ENCODE measurements around the gene SHMT1.
"Not testable (repeated sequence)": the region's sequence is repeated elsewhere in the genome, so short reads cannot be mapped to it uniquely, and the experiment has no call there.

The SHMT1 gene

GRCh38 chr17:18387583-18387982, 24.2 kb upstream of the SHMT1 start:
- H3K9ac ChIP-seq (ENCODE audit: low read depth, low read length); H3K36me3 ChIP-seq (ENCODE audit: control insufficient read depth, insufficient read depth, low read length); H3K27ac ChIP-seq (ENCODE audit: low read depth, low read length); H3K27me3 ChIP-seq (ENCODE audit: control insufficient read depth, insufficient read depth, low read length); H3K9me3 ChIP-seq (ENCODE audit: control insufficient read depth, insufficient read depth, low read length); H3K4me3 ChIP-seq (ENCODE audit: low read depth, low read length); H3K4me1 ChIP-seq (ENCODE audit: control insufficient read depth, insufficient read depth, low read length): not testable (repeated sequence)

GRCh38 chr17:18384271-18384670, 20.9 kb upstream of the SHMT1 start:
- not testable (repeated sequence) for H3K4me1 ChIP-seq (ENCODE audit: control insufficient read depth, insufficient read depth, low read length); H3K27me3 ChIP-seq (ENCODE audit: control insufficient read depth, insufficient read depth, low read length); H3K36me3 ChIP-seq (ENCODE audit: control insufficient read depth, insufficient read depth, low read length); H3K9ac ChIP-seq (ENCODE audit: low read depth, low read length); H3K27ac ChIP-seq (ENCODE audit: low read depth, low read length); H3K4me3 ChIP-seq (ENCODE audit: low read depth, low read length); H3K9me3 ChIP-seq (ENCODE audit: control insufficient read depth, insufficient read depth, low read length)

- H3K36me3 ChIP-seq (ENCODE audit: control insufficient read depth, insufficient read depth, low read length); H3K9me3 ChIP-seq (ENCODE audit: control insufficient read depth, insufficient read depth, low read length); H3K4me1 ChIP-seq (ENCODE audit: control insufficient read depth, insufficient read depth, low read length); H3K27ac ChIP-seq (ENCODE audit: low read depth, low read length); H3K9ac ChIP-seq (ENCODE audit: low read depth, low read length); H3K27me3 ChIP-seq (ENCODE audit: control insufficient read depth, insufficient read depth, low read length); H3K4me3 ChIP-seq (ENCODE audit: low read depth, low read length): not testable (repeated sequence)
These were observed 19.7 kb upstream of the SHMT1 start for GRCh38 chr17:18383079-18383481.

- Histone ChIP-seq H3K4me3 (ENCODE audit: low read depth, low read length) (no peak overlapping the region), H3K27ac (ENCODE audit: low read depth, low read length) (no peak overlapping the region), H3K9ac (ENCODE audit: low read depth, low read length) (no peak overlapping the region), H3K36me3 (ENCODE audit: control insufficient read depth, insufficient read depth, low read length) (no peaks in the 10 kb centered on the region), H3K9me3 (ENCODE audit: control insufficient read depth, insufficient read depth, low read length) (no peaks in the 10 kb centered on the region), H3K27me3 (ENCODE audit: control insufficient read depth, insufficient read depth, low read length) (no peaks in the 10 kb centered on the region), H3K4me1 (ENCODE audit: control insufficient read depth, insufficient read depth, low read length) (no peaks in the 10 kb centered on the region)
These were observed 19.2 kb upstream of the SHMT1 start for GRCh38 chr17:18382441-18383078.

GRCh38 chr17:18381953-18382245, 18.5 kb upstream of the SHMT1 start:
- Histone ChIP-seq H3K9me3 (ENCODE audit: control insufficient read depth, insufficient read depth, low read length) (no peaks in the 10 kb centered on the region), H3K27me3 (ENCODE audit: control insufficient read depth, insufficient read depth, low read length) (no peaks in the 10 kb centered on the region), H3K4me1 (ENCODE audit: control insufficient read depth, insufficient read depth, low read length) (no peaks in the 10 kb centered on the region), H3K4me3 (ENCODE audit: low read depth, low read length) (no peak overlapping the region), H3K27ac (ENCODE audit: low read depth, low read length) (no peak overlapping the region), H3K9ac (ENCODE audit: low read depth, low read length) (no peak overlapping the region), H3K36me3 (ENCODE audit: control insufficient read depth, insufficient read depth, low read length) (no peaks in the 10 kb centered on the region)

- H3K4me1 ChIP-seq (ENCODE audit: control insufficient read depth, insufficient read depth, low read length) = no peaks in the 10 kb centered on the region
- no peak overlapping the region for H3K9ac ChIP-seq (ENCODE audit: low read depth, low read length)
- H3K27me3 ChIP-seq (ENCODE audit: control insufficient read depth, insufficient read depth, low read length) = no peaks in the 10 kb centered on the region
- no peaks in the 10 kb centered on the region for H3K9me3 ChIP-seq (ENCODE audit: control insufficient read depth, insufficient read depth, low read length)
- H3K27ac ChIP-seq (ENCODE audit: low read depth, low read length) = no peak overlapping the region
- no peak overlapping the region for H3K4me3 ChIP-seq (ENCODE audit: low read depth, low read length)
- H3K36me3 ChIP-seq (ENCODE audit: control insufficient read depth, insufficient read depth, low read length) = no peaks in the 10 kb centered on the region
These were observed 18.0 kb upstream of the SHMT1 start for GRCh38 chr17:18381158-18381952.

DNA sequence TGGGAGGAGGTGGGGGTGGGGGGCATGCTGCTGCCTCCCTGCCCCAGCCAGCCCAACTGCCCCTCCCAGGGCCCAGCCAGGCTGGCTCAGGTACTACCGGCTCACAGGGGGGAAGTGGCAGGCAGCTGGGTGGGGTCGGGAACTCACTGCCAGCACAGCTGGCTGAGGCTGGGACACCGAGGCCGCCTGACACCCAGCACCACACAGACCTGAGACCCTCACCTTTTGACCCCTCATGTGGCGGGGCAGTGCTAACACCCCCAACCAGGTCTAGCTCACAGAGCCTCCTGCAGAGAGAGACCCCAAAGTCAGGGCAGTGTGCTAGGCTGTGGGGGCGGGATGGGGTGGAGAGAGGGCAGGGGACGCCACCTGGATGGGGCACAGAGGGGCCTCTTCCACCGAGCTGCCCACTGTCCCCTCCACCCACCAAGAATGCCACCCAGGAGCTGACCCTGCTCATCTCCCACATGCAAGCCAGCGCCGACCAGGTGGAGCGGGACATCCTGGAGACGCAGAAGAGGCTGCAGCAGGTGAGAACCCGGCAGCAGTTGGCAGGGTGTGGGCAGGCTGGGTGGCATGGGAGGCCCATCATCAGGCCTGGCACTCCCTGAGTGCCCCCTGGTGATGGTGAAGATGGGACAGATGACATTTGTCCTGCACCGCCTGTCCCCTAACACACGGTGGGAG, 17.3 kb upstream of the SHMT1 start:
- no peaks in the 10 kb centered on the region for H3K27me3 ChIP-seq (ENCODE audit: control insufficient read depth, insufficient read depth, low read length)
- H3K4me3 ChIP-seq (ENCODE audit: low read depth, low read length) = no peak overlapping the region
- no peak overlapping the region for H3K27ac ChIP-seq (ENCODE audit: low read depth, low read length)
- no peaks in the 10 kb centered on the region for H3K4me1 ChIP-seq (ENCODE audit: control insufficient read depth, insufficient read depth, low read length)
- no peaks in the 10 kb centered on the region for H3K36me3 ChIP-seq (ENCODE audit: control insufficient read depth, insufficient read depth, low read length)
- H3K9ac ChIP-seq (ENCODE audit: low read depth, low read length) = no peak overlapping the region
- H3K9me3 ChIP-seq (ENCODE audit: control insufficient read depth, insufficient read depth, low read length) = no peaks in the 10 kb centered on the region

DNA sequence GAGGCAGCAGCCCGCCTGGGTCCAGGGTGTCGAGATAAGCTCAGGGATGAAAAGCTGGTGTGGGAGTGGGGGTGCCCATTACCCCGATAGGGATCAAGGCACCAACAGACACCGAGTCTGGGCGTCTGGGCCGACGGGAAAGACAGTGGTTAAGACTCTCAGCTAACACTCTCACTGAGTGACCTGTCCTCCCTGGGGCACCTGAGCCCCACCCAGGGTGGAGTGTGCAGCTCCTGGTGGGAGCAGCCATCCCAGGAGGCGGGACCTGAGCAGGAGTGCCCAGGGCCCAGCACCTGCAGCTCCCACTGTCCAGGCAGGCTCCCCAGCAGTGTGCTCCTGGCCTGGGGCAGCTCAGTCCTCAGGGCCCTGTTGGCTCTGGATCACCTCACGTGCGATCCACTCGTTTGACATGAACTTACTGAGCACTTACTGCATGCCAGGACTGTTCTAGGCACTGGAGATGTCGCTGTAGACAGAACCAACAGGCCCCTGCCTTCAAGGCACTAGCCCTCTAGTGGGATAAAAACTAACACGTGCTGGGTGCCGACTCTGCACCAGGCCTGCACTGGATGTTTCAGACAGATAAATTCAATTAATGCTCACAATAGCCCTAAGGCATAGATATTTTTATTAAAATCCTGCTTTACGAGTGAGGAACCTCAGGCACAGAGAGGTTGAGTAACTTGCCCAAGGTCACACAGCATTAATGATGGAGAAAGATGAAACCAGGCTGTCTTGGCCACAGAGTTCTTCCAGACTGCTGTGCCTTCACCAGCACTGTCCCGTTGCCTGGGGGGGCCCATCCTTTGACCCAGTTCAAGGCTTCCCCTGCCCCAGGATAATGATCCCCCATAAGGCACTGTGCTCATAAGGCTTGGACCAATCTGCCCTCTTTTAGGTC, 16.1 kb upstream of the SHMT1 start:
- Histone ChIP-seq H3K9ac (ENCODE audit: low read depth, low read length) (no peak overlapping the region), H3K36me3 (ENCODE audit: control insufficient read depth, insufficient read depth, low read length) (no peaks in the 10 kb centered on the region), H3K4me1 (ENCODE audit: control insufficient read depth, insufficient read depth, low read length) (no peaks in the 10 kb centered on the region), H3K9me3 (ENCODE audit: control insufficient read depth, insufficient read depth, low read length) (no peaks in the 10 kb centered on the region), H3K27me3 (ENCODE audit: control insufficient read depth, insufficient read depth, low read length) (no peaks in the 10 kb centered on the region), H3K27ac (ENCODE audit: low read depth, low read length) (no peak overlapping the region), H3K4me3 (ENCODE audit: low read depth, low read length) (no peak overlapping the region)

- H3K4me3 ChIP-seq (ENCODE audit: low read depth, low read length); H3K27ac ChIP-seq (ENCODE audit: low read depth, low read length); H3K27me3 ChIP-seq (ENCODE audit: control insufficient read depth, insufficient read depth, low read length); H3K9me3 ChIP-seq (ENCODE audit: control insufficient read depth, insufficient read depth, low read length); H3K9ac ChIP-seq (ENCODE audit: low read depth, low read length); H3K36me3 ChIP-seq (ENCODE audit: control insufficient read depth, insufficient read depth, low read length); H3K4me1 ChIP-seq (ENCODE audit: control insufficient read depth, insufficient read depth, low read length): not testable (repeated sequence)
These were observed 15.3 kb upstream of the SHMT1 start for GRCh38 chr17:18378614-18379013.

DNA sequence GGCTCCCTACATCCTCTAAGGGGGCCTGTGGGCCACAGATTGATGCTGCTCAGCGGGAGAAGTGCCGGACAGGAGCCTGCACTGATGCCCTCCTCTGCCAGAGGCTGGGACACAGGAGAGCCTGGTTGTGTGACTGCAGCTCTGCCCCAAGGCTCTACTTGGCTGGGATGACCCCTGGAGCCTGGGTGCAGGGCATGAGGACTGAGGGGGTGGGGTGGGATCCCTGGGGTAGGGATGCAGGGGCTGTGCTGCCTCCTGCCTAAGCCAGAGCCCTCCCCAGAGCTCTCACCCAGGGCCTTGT, 14.8 kb upstream of the SHMT1 start:
- no peaks in the 10 kb centered on the region for H3K36me3 ChIP-seq (ENCODE audit: control insufficient read depth, insufficient read depth, low read length)
- H3K27me3 ChIP-seq (ENCODE audit: control insufficient read depth, insufficient read depth, low read length) = no peaks in the 10 kb centered on the region
- H3K9me3 ChIP-seq (ENCODE audit: control insufficient read depth, insufficient read depth, low read length) = no peaks in the 10 kb centered on the region
- no peak overlapping the region for H3K27ac ChIP-seq (ENCODE audit: low read depth, low read length)
- no peaks in the 10 kb centered on the region for H3K4me1 ChIP-seq (ENCODE audit: control insufficient read depth, insufficient read depth, low read length)
- H3K4me3 ChIP-seq (ENCODE audit: low read depth, low read length) = no peak overlapping the region
- no peak overlapping the region for H3K9ac ChIP-seq (ENCODE audit: low read depth, low read length)

All from HUES48 (cell line).